HG03439 (cell line): ENCODE results near the gene PRRG1.
"Not testable (repeated sequence)": the region's sequence is repeated elsewhere in the genome, so short reads cannot be mapped to it uniquely, and the experiment has no call there.

Source experiments
- ATAC-seq: cut with Tn5 transposase; IDR thresholded peaks from one replicate; pipeline ENCODE4 v1.9.1; 2021; ENCODE audit warnings: mild to moderate bottlenecking, moderate library complexity; ENCODE audit not compliant: unreplicated experiment

The PRRG1 gene

GRCh38 chrX:37462346-37462745 lies 113.2 kb downstream of the PRRG1 start:
- no peak for ATAC-seq

- ATAC-seq: no peak
These were observed 119.1 kb downstream of the PRRG1 start for GRCh38 chrX:37468124-37468739.

- no peak for ATAC-seq
These were observed 121.5 kb downstream of the PRRG1 start for GRCh38 chrX:37470711-37471110.

- ATAC-seq: no peak
These were observed 123.7 kb downstream of the PRRG1 start for GRCh38 chrX:37472836-37473235.

- ATAC-seq: no peak
These were observed 125.3 kb downstream of the PRRG1 start for GRCh38 chrX:37474478-37474877.

- no peak for ATAC-seq
These were observed 127.5 kb downstream of the PRRG1 start for GRCh38 chrX:37476571-37477170.

- ATAC-seq: not testable (repeated sequence)
These were observed 135.2 kb downstream of the PRRG1 start for GRCh38 chrX:37484335-37484734.

- no peak for ATAC-seq
These were observed 136.3 kb downstream of the PRRG1 start for GRCh38 chrX:37485429-37485828.

GRCh38 chrX:37487271-37487670 lies 138.1 kb downstream of the PRRG1 start:
- ATAC-seq: no peak

- ATAC-seq: no peak
These were observed 139.2 kb downstream of the PRRG1 start for GRCh38 chrX:37488323-37488722.

- no peak for ATAC-seq
These were observed 142.5 kb downstream of the PRRG1 start for GRCh38 chrX:37491686-37492085.

GRCh38 chrX:37495760-37496159 lies 146.6 kb downstream of the PRRG1 start:
- ATAC-seq: not testable (repeated sequence)

- not testable (repeated sequence) for ATAC-seq
These were observed 148.0 kb downstream of the PRRG1 start for GRCh38 chrX:37497126-37497525.

- ATAC-seq: not testable (repeated sequence)
These were observed 149.2 kb downstream of the PRRG1 start for GRCh38 chrX:37498323-37498722.

GRCh38 chrX:37499649-37500048 lies 150.5 kb downstream of the PRRG1 start:
- not testable (repeated sequence) for ATAC-seq

- ATAC-seq: no peak
These were observed 155.8 kb downstream of the PRRG1 start for GRCh38 chrX:37504991-37505390.
